ENCODE measurements around the gene SLC12A8. TPM values are rescaled to one million over a fixed set of nuclear protein-coding genes. Genes with fewer than 3 reads are reported as not detected.

Gene SLC12A8
- polyA plus RNA-seq, 4 donors = 5.3 to 7.9 (median 6.0) TPM

DNA sequence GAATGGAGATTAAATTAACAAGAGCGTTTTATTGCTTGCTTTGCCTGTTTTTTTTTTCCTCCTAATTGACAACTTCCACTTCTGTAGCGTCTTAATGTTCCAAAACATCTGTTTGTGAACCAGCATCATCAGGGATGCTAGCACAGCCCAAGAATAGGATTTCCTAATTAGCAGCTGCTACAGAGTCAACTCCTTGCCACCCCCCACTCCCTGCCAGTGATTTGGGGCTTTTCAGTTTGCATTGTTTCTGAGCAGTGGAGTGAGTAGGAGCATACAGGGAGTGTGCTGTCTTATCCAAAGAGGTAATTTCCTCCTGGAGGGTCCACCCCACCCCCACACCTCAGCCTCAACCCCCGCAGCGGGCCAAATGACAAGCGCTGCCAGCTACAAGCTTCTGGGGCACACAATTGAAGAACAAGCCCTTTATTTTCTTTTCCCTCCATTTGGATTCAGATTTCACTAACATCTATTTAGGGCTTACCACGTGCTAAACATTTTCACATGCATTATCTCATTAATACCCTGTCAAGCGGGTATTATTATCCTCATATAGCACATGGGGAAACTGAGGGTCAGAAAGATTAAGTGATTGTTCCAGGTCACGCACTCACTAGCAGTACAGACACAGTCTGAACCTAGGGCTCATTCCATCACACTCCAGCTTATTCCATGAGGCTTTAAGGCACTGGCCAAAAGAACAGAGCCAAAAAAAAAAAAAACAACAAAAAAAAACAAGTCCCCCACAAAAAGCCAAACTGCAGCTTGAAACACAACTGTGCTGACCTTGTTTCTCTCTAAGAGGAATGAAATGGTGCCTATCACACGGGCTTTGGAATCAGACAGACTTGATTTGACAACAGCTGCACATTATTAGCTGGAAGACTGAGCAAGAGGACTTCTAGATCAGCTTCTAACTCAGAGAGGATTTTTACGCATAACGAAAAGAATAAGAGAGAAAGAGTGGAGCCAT lies 173.1 kb downstream of the SLC12A8 start:
- no peak for DNase-seq (ENCODE audit: low read depth in 4 of 4, low spot score in 2 of 4)

DNA sequence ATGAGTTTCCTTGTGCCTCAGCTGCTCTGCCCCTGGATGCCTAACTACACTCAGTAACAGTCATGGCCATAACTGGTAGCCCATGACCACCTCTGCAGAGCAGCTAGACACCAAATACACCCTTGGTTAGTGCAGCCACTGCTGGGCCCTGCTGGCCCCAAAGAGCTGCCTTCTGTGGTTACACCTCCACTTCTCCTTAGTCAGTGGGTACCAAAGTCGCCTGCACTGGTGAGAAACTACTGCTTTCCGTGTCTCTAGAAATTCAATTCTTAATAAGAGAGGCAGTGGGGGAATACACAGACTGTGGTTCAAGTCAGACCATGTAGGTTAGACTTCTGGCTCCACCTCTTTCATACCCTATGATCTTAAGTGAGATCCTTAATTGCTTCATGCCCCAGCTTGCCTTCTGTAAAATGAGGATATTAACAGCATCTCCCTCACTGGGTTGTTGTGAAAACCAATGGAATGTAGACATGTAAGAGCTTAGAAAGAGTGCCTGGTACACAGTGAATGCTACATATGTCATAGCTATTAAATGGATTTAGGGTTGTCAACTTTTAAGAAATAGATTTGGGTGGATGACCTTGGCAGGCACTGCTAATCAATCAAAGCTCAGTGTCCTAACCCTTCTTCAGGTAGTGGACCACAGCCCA lies 174.9 kb downstream of the SLC12A8 start:
- no peak for DNase-seq (ENCODE audit: low read depth in 4 of 4, low spot score in 2 of 4)

DNA sequence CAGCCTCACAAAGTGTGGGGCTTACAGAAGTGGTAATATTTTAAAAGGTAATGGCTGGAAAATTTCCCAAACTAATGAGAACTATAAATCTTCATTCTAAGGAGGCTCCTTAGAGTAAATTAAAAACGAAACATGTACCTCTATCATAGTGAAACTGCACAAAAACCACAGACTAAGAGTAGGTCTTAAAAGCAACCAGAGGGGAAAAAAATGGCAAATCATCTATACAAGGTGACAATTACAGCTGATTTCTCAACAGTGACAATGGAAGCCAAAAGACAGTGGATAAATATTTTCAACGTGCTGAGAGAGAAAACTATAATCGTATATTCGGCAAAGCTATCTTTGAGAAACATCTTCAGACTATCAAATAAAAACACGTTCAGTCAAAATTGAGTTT lies 177.3 kb downstream of the SLC12A8 start:
- no peak for DNase-seq (ENCODE audit: low read depth in 4 of 4, low spot score in 2 of 4)

DNA sequence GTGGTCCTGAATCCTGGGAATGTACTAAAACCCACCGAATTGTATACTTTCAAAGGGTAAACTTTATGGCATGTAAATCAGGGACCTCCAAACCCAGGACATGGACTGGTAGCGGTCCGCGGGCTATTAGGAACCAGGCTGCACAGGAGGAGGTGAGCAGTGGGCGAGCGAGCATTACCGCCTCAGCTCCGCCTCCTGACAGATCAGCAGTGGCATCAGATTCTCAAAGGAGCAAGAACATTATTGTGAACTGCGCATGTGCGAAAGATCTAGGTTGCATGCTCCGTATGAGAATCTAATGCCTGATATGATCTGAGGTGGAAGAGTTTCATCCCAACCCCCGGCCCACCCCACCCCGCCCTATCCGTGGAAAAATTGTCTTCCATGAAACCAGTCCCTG lies 178.9 kb downstream of the SLC12A8 start:
- no peak for DNase-seq (ENCODE audit: low read depth in 4 of 4, low spot score in 2 of 4)

DNA sequence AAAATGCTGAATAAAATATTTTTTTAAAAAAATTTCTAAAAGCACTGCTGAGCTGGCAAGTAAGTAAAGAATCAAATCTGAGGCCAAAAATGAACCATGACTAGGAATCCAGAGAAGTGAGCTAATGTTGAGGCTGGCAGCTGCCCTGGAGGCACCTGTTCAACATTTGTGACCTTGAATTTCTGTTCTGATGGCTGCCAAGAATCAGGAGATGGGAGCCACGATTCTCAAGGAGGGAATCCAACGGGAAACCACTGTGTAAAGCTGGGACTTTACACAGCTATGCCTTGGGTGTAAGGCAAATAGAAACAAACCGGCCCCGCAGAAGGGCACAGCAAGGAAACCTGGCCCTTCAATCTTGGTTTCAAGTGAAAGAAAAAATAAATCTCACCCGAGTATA lies 179.4 kb downstream of the SLC12A8 start:
- no peak for DNase-seq (ENCODE audit: low read depth in 4 of 4, low spot score in 2 of 4)

DNA sequence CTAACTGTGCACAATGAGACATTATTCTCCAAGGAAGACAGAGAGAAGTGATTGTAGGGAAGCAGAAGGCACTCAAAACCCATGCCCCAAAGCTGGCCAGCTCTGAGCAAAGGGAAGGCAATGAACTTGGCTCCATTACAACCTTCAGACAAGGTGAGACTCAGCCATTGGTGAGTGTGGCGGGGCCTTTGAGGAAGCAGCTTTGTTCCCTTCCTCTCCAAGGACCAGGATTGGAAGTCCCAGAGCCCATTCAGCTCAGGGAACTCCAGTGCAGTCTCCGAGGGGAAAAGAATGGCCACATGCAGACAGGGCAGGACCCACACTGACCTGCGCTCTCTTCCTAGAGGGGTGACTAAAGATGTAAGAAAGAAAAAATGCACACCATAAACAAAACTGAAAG lies 179.9 kb downstream of the SLC12A8 start:
- DNase-seq (ENCODE audit: low read depth in 4 of 4, low spot score in 2 of 4) = no peak

Other genes starting within 250 kb of the SLC12A8 start
- gene HEG1, start 156.8 kb downstream of the SLC12A8 start, polyA plus RNA-seq (ENCODE audit: insufficient read length in 4 of 4) = 10 to 100 TPM; 24.5 to 30.5 (median 29.1) TPM
- gene ZNF148, start 162.6 kb upstream of the SLC12A8 start, polyA plus RNA-seq (ENCODE audit: insufficient read length in 4 of 4) = 10 to 100 TPM; 39.7 to 49.4 (median 43.2) TPM

All from left renal cortex interstitium (tissue), 4 donors.